ENCODE results near the gene ZNF217.
"Not testable (repeated sequence)": the region's sequence is repeated elsewhere in the genome, so short reads cannot be mapped to it uniquely, and the experiment has no call there.

ZNF217 gene

DNA sequence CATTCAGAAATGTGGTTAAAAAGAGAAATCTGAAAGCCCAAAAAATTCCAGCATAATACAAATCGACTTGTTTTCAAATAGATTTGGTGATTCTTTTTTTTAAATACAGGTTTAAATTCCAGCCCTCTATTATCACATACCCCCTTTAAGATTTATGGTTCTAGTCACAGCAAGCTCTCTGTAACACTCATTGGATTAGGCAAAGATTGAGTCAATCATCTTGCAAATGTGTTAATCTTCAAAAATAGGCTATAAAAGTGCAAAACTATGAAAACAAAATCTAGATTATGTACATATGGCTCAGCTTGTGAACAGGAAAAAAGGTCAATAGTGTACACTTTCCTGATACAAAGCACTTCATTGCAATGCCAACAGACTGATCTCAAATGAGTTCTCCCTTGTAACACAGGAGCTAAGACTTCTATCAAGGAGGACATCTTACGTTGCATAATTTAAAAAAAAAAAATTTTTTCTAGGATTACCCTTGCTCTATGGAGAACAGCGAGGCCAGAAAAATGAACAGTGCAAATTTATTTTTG, 26.2 kb downstream of the ZNF217 start:
- Histone ChIP-seq H3K27me3 (ENCODE audit: control insufficient read depth in 1 of 2, insufficient read depth in 2 of 2, low read length in 2 of 2) (no peaks in the 10 kb centered on the region), H3K9me3 (ENCODE audit: control insufficient read depth in 1 of 2, low read length in 2 of 2) (no peaks in the 10 kb centered on the region), H3K4me3 (ENCODE audit: low read depth in 1 of 2, low read length in 2 of 2) (no peak overlapping the region), H3K9ac (ENCODE audit: low read depth in 1 of 2, low read length in 2 of 2) (no peak overlapping the region), H3K36me3 (ENCODE audit: control insufficient read depth in 1 of 2, insufficient read depth in 2 of 2, low read length in 2 of 2) (peaks cover 27 to 67% of the 10 kb centered on the region in 2 donors), H3K4me1 (ENCODE audit: control insufficient read depth in 1 of 2, insufficient read depth in 2 of 2, low read length in 2 of 2) (peaks cover 13 to 14% of the 10 kb centered on the region in 2 donors), H3K27ac (ENCODE audit: low read depth, low read length) (no peak overlapping the region)

GRCh38 chr20:53566623-53567022, 27.0 kb downstream of the ZNF217 start:
- H3K4me3 ChIP-seq (ENCODE audit: low read depth in 1 of 2, low read length in 2 of 2); H3K9me3 ChIP-seq (ENCODE audit: control insufficient read depth in 1 of 2, low read length in 2 of 2); H3K27ac ChIP-seq (ENCODE audit: low read depth, low read length); H3K9ac ChIP-seq (ENCODE audit: low read depth in 1 of 2, low read length in 2 of 2); H3K27me3 ChIP-seq (ENCODE audit: control insufficient read depth in 1 of 2, insufficient read depth in 2 of 2, low read length in 2 of 2): not testable (repeated sequence)
- H3K4me1 ChIP-seq (ENCODE audit: control insufficient read depth in 1 of 2, insufficient read depth in 2 of 2, low read length in 2 of 2), result peaks cover 13 to 14% of the 10 kb centered on the region in 2 donors
- H3K36me3 ChIP-seq (ENCODE audit: control insufficient read depth in 1 of 2, insufficient read depth in 2 of 2, low read length in 2 of 2), result peaks cover 23 to 61% of the 10 kb centered on the region in 2 donors

DNA sequence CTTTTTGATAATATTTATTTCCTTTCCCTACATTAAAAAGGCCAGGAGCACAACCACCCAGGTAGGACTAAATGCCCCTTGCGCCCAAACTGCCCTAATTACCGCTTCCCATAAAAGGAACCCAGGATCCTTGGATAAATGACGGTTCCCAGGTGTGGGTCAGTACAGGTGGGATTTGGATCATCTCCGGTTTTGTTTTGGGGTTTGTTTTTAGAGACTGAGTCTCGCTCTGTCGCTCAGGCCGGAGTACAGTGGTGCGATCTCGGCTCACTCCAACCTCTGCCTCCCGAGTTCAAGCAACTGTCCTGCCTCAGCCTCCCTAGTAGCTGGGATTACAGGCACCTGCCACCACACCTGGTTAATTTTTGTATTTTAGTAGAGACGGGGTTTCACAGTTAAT, 28.4 kb downstream of the ZNF217 start:
- Histone ChIP-seq H3K4me1 (ENCODE audit: control insufficient read depth in 1 of 2, insufficient read depth in 2 of 2, low read length in 2 of 2) (peaks cover 6 to 7% of the 10 kb centered on the region in 2 donors), H3K9ac (ENCODE audit: low read depth in 1 of 2, low read length in 2 of 2) (no peak overlapping the region), H3K9me3 (ENCODE audit: control insufficient read depth in 1 of 2, low read length in 2 of 2) (no peaks in the 10 kb centered on the region), H3K27me3 (ENCODE audit: control insufficient read depth in 1 of 2, insufficient read depth in 2 of 2, low read length in 2 of 2) (no peaks in the 10 kb centered on the region), H3K36me3 (ENCODE audit: control insufficient read depth in 1 of 2, insufficient read depth in 2 of 2, low read length in 2 of 2) (peaks cover 14 to 49% of the 10 kb centered on the region in 2 donors), H3K4me3 (ENCODE audit: low read depth in 1 of 2, low read length in 2 of 2) (no peak overlapping the region), H3K27ac (ENCODE audit: low read depth, low read length) (no peak overlapping the region)

GRCh38 chr20:53562104-53562764, 31.4 kb downstream of the ZNF217 start:
- H3K27ac ChIP-seq (ENCODE audit: low read depth, low read length); H3K27me3 ChIP-seq (ENCODE audit: control insufficient read depth in 1 of 2, insufficient read depth in 2 of 2, low read length in 2 of 2); H3K9me3 ChIP-seq (ENCODE audit: control insufficient read depth in 1 of 2, low read length in 2 of 2); H3K4me1 ChIP-seq (ENCODE audit: control insufficient read depth in 1 of 2, insufficient read depth in 2 of 2, low read length in 2 of 2); H3K4me3 ChIP-seq (ENCODE audit: low read depth in 1 of 2, low read length in 2 of 2); H3K9ac ChIP-seq (ENCODE audit: low read depth in 1 of 2, low read length in 2 of 2): not testable (repeated sequence)
- peaks cover 6 to 28% of the 10 kb centered on the region in 2 donors for H3K36me3 ChIP-seq (ENCODE audit: control insufficient read depth in 1 of 2, insufficient read depth in 2 of 2, low read length in 2 of 2)

DNA sequence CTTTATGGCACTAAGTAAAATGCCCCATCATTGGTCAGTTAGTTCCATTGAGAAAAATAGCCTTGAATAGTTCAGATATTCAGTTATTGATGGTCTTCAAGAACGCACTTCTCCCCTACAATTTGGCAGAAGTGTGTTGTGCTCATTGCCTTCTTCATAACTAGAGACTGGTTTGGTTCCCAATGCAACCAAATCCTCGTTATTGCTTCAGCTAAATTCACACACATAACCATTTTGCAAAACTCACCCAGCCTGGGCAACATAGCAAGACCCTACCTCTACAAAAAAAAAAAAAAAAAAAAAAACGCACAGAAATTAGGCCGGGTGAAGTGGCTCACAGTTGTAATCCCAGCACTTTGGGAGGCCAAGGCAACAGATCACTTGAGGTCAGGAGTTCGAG, 32.1 kb downstream of the ZNF217 start:
- H3K36me3 ChIP-seq (ENCODE audit: control insufficient read depth in 1 of 2, insufficient read depth in 2 of 2, low read length in 2 of 2), result peaks cover 6 to 23% of the 10 kb centered on the region in 2 donors
- H3K9me3 ChIP-seq (ENCODE audit: control insufficient read depth in 1 of 2, low read length in 2 of 2), result no peaks in the 10 kb centered on the region
- no peak overlapping the region for H3K9ac ChIP-seq (ENCODE audit: low read depth in 1 of 2, low read length in 2 of 2)
- no peaks in the 10 kb centered on the region for H3K27me3 ChIP-seq (ENCODE audit: control insufficient read depth in 1 of 2, insufficient read depth in 2 of 2, low read length in 2 of 2)
- H3K4me3 ChIP-seq (ENCODE audit: low read depth in 1 of 2, low read length in 2 of 2), result no peak overlapping the region
- no peak overlapping the region for H3K27ac ChIP-seq (ENCODE audit: low read depth, low read length)
- H3K4me1 ChIP-seq (ENCODE audit: control insufficient read depth in 1 of 2, insufficient read depth in 2 of 2, low read length in 2 of 2), result no peaks in the 10 kb centered on the region

GRCh38 chr20:53559816-53560215, 33.8 kb downstream of the ZNF217 start:
- Histone ChIP-seq H3K36me3 (ENCODE audit: control insufficient read depth in 1 of 2, insufficient read depth in 2 of 2, low read length in 2 of 2) (peaks cover 0 to 9% of the 10 kb centered on the region in 2 donors), H3K27ac (ENCODE audit: low read depth, low read length) (no peak overlapping the region), H3K4me1 (ENCODE audit: control insufficient read depth in 1 of 2, insufficient read depth in 2 of 2, low read length in 2 of 2) (no peaks in the 10 kb centered on the region), H3K9me3 (ENCODE audit: control insufficient read depth in 1 of 2, low read length in 2 of 2) (no peaks in the 10 kb centered on the region), H3K27me3 (ENCODE audit: control insufficient read depth in 1 of 2, insufficient read depth in 2 of 2, low read length in 2 of 2) (no peaks in the 10 kb centered on the region), H3K9ac (ENCODE audit: low read depth in 1 of 2, low read length in 2 of 2) (no peak overlapping the region), H3K4me3 (ENCODE audit: low read depth in 1 of 2, low read length in 2 of 2) (no peak overlapping the region)

GRCh38 chr20:53557130-53557529, 36.5 kb downstream of the ZNF217 start:
- Histone ChIP-seq H3K4me3 (ENCODE audit: low read depth in 1 of 2, low read length in 2 of 2) (no peak overlapping the region), H3K27ac (ENCODE audit: low read depth, low read length) (no peak overlapping the region), H3K36me3 (ENCODE audit: control insufficient read depth in 1 of 2, insufficient read depth in 2 of 2, low read length in 2 of 2) (peaks cover 0 to 4% of the 10 kb centered on the region in 2 donors), H3K4me1 (ENCODE audit: control insufficient read depth in 1 of 2, insufficient read depth in 2 of 2, low read length in 2 of 2) (no peaks in the 10 kb centered on the region), H3K9ac (ENCODE audit: low read depth in 1 of 2, low read length in 2 of 2) (no peak overlapping the region), H3K27me3 (ENCODE audit: control insufficient read depth in 1 of 2, insufficient read depth in 2 of 2, low read length in 2 of 2) (no peaks in the 10 kb centered on the region), H3K9me3 (ENCODE audit: control insufficient read depth in 1 of 2, low read length in 2 of 2) (no peaks in the 10 kb centered on the region)

- no peak overlapping the region for H3K9ac ChIP-seq (ENCODE audit: low read depth in 1 of 2, low read length in 2 of 2)
- no peak overlapping the region for H3K27ac ChIP-seq (ENCODE audit: low read depth, low read length)
- H3K4me1 ChIP-seq (ENCODE audit: control insufficient read depth in 1 of 2, insufficient read depth in 2 of 2, low read length in 2 of 2), result no peaks in the 10 kb centered on the region
- H3K9me3 ChIP-seq (ENCODE audit: control insufficient read depth in 1 of 2, low read length in 2 of 2), result no peaks in the 10 kb centered on the region
- peaks cover 0 to 4% of the 10 kb centered on the region in 2 donors for H3K36me3 ChIP-seq (ENCODE audit: control insufficient read depth in 1 of 2, insufficient read depth in 2 of 2, low read length in 2 of 2)
- no peak overlapping the region for H3K4me3 ChIP-seq (ENCODE audit: low read depth in 1 of 2, low read length in 2 of 2)
- no peaks in the 10 kb centered on the region for H3K27me3 ChIP-seq (ENCODE audit: control insufficient read depth in 1 of 2, insufficient read depth in 2 of 2, low read length in 2 of 2)
These were observed 37.3 kb downstream of the ZNF217 start for GRCh38 chr20:53556267-53556897.

- no peaks in the 10 kb centered on the region for H3K27me3 ChIP-seq (ENCODE audit: control insufficient read depth in 1 of 2, insufficient read depth in 2 of 2, low read length in 2 of 2)
- no peak overlapping the region for H3K9ac ChIP-seq (ENCODE audit: low read depth in 1 of 2, low read length in 2 of 2)
- no peak overlapping the region for H3K27ac ChIP-seq (ENCODE audit: low read depth, low read length)
- H3K9me3 ChIP-seq (ENCODE audit: control insufficient read depth in 1 of 2, low read length in 2 of 2), result no peaks in the 10 kb centered on the region
- no peak overlapping the region for H3K4me3 ChIP-seq (ENCODE audit: low read depth in 1 of 2, low read length in 2 of 2)
- peaks cover 0 to 4% of the 10 kb centered on the region in 2 donors for H3K36me3 ChIP-seq (ENCODE audit: control insufficient read depth in 1 of 2, insufficient read depth in 2 of 2, low read length in 2 of 2)
- no peaks in the 10 kb centered on the region for H3K4me1 ChIP-seq (ENCODE audit: control insufficient read depth in 1 of 2, insufficient read depth in 2 of 2, low read length in 2 of 2)
These were observed 37.8 kb downstream of the ZNF217 start for GRCh38 chr20:53555816-53556215.

GRCh38 chr20:53555081-53555480, 38.6 kb downstream of the ZNF217 start:
- H3K4me3 ChIP-seq (ENCODE audit: low read depth in 1 of 2, low read length in 2 of 2), result no peak overlapping the region
- H3K4me1 ChIP-seq (ENCODE audit: control insufficient read depth in 1 of 2, insufficient read depth in 2 of 2, low read length in 2 of 2), result no peaks in the 10 kb centered on the region
- no peak overlapping the region for H3K27ac ChIP-seq (ENCODE audit: low read depth, low read length)
- H3K36me3 ChIP-seq (ENCODE audit: control insufficient read depth in 1 of 2, insufficient read depth in 2 of 2, low read length in 2 of 2), result peaks cover 0 to 4% of the 10 kb centered on the region in 2 donors
- H3K9me3 ChIP-seq (ENCODE audit: control insufficient read depth in 1 of 2, low read length in 2 of 2), result no peaks in the 10 kb centered on the region
- no peak overlapping the region for H3K9ac ChIP-seq (ENCODE audit: low read depth in 1 of 2, low read length in 2 of 2)
- H3K27me3 ChIP-seq (ENCODE audit: control insufficient read depth in 1 of 2, insufficient read depth in 2 of 2, low read length in 2 of 2), result no peaks in the 10 kb centered on the region

All from duodenal mucosa (tissue), 2 donors.